K562 treated with DMSO at 1 percent for 24 hours (cell line): ENCODE data around the gene MMS22L. TPM values are rescaled to one million over a fixed set of nuclear protein-coding genes. Genes with fewer than 3 reads are reported as not detected.

Experiments
- total RNA-seq: library from RNA; unstranded; fragments of 300-600 nt; gene quantifications from 2 replicates; pipeline ENCODE4 v1.2.3, GENCODE V29; 2022; ENCODE audit warnings: low read depth; ENCODE audit not compliant: insufficient read depth

Gene MMS22L, protein sequence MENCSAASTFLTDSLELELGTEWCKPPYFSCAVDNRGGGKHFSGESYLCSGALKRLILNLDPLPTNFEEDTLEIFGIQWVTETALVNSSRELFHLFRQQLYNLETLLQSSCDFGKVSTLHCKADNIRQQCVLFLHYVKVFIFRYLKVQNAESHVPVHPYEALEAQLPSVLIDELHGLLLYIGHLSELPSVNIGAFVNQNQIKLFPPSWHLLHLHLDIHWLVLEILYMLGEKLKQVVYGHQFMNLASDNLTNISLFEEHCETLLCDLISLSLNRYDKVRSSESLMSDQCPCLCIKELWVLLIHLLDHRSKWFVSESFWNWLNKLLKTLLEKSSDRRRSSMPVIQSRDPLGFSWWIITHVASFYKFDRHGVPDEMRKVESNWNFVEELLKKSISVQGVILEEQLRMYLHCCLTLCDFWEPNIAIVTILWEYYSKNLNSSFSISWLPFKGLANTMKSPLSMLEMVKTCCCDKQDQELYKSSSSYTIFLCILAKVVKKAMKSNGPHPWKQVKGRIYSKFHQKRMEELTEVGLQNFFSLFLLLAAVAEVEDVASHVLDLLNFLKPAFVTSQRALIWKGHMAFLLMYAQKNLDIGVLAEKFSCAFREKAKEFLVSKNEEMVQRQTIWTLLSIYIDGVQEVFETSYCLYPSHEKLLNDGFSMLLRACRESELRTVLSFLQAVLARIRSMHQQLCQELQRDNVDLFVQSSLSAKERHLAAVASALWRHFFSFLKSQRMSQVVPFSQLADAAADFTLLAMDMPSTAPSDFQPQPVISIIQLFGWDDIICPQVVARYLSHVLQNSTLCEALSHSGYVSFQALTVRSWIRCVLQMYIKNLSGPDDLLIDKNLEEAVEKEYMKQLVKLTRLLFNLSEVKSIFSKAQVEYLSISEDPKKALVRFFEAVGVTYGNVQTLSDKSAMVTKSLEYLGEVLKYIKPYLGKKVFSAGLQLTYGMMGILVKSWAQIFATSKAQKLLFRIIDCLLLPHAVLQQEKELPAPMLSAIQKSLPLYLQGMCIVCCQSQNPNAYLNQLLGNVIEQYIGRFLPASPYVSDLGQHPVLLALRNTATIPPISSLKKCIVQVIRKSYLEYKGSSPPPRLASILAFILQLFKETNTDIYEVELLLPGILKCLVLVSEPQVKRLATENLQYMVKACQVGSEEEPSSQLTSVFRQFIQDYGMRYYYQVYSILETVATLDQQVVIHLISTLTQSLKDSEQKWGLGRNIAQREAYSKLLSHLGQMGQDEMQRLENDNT
- 11.8 and 12.0 TPM in 2 replicates for total RNA-seq

DNA sequence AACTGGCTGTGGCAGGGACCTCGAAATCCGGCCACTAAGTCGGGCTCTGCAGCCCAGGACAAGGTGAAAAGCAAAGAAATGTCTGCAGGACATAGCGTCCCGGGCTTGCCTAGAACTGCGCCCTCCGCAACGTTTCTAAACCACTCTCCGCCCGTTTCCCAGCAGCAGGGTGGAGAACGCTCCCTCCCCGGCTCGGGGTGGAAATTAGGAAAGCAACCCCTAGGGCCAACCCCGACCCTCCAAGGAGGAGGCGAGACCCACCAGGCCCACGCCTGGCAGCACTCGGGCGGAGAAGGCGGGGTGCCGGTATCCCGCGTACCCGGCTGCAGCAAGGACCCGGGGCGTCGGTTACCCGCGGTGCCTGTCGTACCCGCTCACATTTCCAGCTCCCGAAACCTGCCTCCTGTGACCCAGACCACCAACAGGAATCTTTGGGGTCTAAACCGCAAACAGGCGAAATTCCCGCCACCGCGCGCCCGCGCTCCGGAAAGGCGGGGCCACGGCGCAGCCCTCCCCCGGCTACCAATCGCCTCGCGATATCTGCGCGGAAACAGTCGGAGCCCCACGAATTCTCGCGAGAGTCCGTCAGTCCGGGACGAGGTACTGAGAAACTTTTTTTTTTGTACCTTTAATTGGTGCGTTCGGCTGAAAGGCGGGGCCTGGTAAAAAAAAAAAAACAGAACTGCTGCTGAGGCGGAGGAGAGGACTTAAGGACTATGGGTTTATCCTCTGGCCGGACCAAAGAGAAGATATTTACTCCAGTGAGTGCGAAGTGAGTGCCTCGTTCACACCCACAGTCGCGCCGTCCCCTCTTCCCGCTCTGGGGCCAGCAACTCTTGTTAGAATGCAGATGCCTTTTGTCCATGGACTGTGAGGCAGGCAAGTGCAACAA, at the start of gene MMS22L:
Gene MMS22L (minus strand): TSS at position 491 of the 892 bp plus-strand sequence. CDS start 739 bp downstream, outside the sequence.

